WTC11 (cell line): Measurements from ENCODE around the gene ARHGAP40. TPM values are rescaled to one million over a fixed set of nuclear protein-coding genes. Genes with fewer than 3 reads are reported as not detected.

Experiments
- ATAC-seq: fragments of 200-7000 bp; cut with Tn5 transposase; 2 replicates; pipeline ENCODE4 v1.10.0; 2021; ENCODE audit warnings: mild to moderate bottlenecking, moderate library complexity
- CTCF ChIA-PET: fragments of 300-600 bp; sonication (Branson Sonifier 250); formaldehyde crosslinking; loops from one replicate; lab custom pipeline; 2021; ENCODE audit warnings: antibody characterized with exemption; lab: Charles Lee
- POLR2A ChIA-PET: fragments of 350-600 bp; sonication (Branson Sonifier 250); formaldehyde crosslinking; loops from one replicate; lab custom pipeline; 2021; ENCODE audit warnings: antibody characterized with exemption; lab: Charles Lee
- DNase-seq: peaks from one replicate; pipeline ENCODE4 v3.0.0; 2021; ENCODE audit warnings: low spot score
- H3K27ac Mint-ChIP-seq: 2 replicates; pipeline ENCODE4 v1.8.0; 2021; ENCODE audit warnings: mixed read lengths
- H3K27me3 Mint-ChIP-seq: 2 replicates; pipeline ENCODE4 v1.8.0; 2021; ENCODE audit warnings: low read depth, mild to moderate bottlenecking, moderate library complexity, mixed read lengths
- H3K36me3 Mint-ChIP-seq: 2 replicates; pipeline ENCODE4 v1.8.0; 2021; ENCODE audit warnings: mixed read lengths
- H3K4me1 Mint-ChIP-seq: 2 replicates; pipeline ENCODE4 v1.8.0; 2022; ENCODE audit warnings: mixed read lengths
- H3K4me3 Mint-ChIP-seq: 2 replicates; pipeline ENCODE4 v1.8.0; 2021; ENCODE audit warnings: mild to moderate bottlenecking, moderate library complexity, mixed read lengths
- H3K9me3 Mint-ChIP-seq: 2 replicates; pipeline ENCODE4 v1.8.0; 2021; ENCODE audit warnings: mixed read lengths
- CBFB ChIP-seq: sonication (generic); formaldehyde crosslinking; IDR thresholded peaks from 2 replicates; pipeline ENCODE4 v1.8.1; 2022; ENCODE audit warnings: mild to moderate bottlenecking, low read depth, missing genetic modification reagents
- CREM ChIP-seq: sonication (generic); formaldehyde crosslinking; IDR thresholded peaks from 2 replicates; pipeline ENCODE4 v1.8.1; 2022; ENCODE audit warnings: mild to moderate bottlenecking, missing genetic modification reagents, moderate library complexity
- ERG ChIP-seq: fragments of 250-450 bp; sonication (Bioruptor Pico); IDR thresholded peaks from 2 replicates; pipeline ENCODE4 v1.8.0; 2021; ENCODE audit warnings: mild to moderate bottlenecking
- ETV6 ChIP-seq: sonication (generic); formaldehyde crosslinking; IDR thresholded peaks from 2 replicates; pipeline ENCODE4 v1.8.1; 2022; ENCODE audit warnings: mild to moderate bottlenecking, missing genetic modification reagents
- FOXP1 ChIP-seq: sonication (generic); formaldehyde crosslinking; IDR thresholded peaks from 2 replicates; pipeline ENCODE4 v1.8.0; 2022; ENCODE audit warnings: missing genetic modification reagents, mild to moderate bottlenecking, moderate library complexity, borderline replicate concordance
- OVOL2 ChIP-seq: fragments of 250-450 bp; sonication (Bioruptor Pico); IDR thresholded peaks from 2 replicates; pipeline ENCODE4 v1.9.0; 2021; ENCODE audit warnings: mild to moderate bottlenecking, borderline replicate concordance
- RELA ChIP-seq: sonication (generic); formaldehyde crosslinking; IDR thresholded peaks from 2 replicates; pipeline ENCODE4 v1.8.1; 2022; ENCODE audit warnings: missing genetic modification reagents, mild to moderate bottlenecking, borderline replicate concordance
- SMAD4 ChIP-seq: sonication (generic); formaldehyde crosslinking; IDR thresholded peaks from 2 replicates; pipeline ENCODE4 v1.8.0; 2022; ENCODE audit warnings: mild to moderate bottlenecking, missing genetic modification reagents
- TEAD4 ChIP-seq: sonication (generic); formaldehyde crosslinking; IDR thresholded peaks from 2 replicates; pipeline ENCODE4 v1.8.0; 2022; ENCODE audit warnings: mild to moderate bottlenecking, missing genetic modification reagents
- ZNF396 ChIP-seq: fragments of 250-450 bp; sonication (Bioruptor Pico); IDR thresholded peaks from 2 replicates; pipeline ENCODE4 v1.8.0; 2021; ENCODE audit warnings: mild to moderate bottlenecking, moderate library complexity, borderline replicate concordance
- total RNA-seq: library from RNA; stranded (reverse); gene quantifications from 3 replicates; pipeline ENCODE4 v1.2.3, GENCODE V29; 2021
- TF ChIP-seq, protein P1 (sequence below): sonication (generic); formaldehyde crosslinking; conservative IDR thresholded peaks from 2 replicates; pipeline ENCODE4 v1.8.1; 2023; ENCODE audit warnings: mild to moderate bottlenecking, low read depth, missing genetic modification reagents, moderate library complexity
- TF ChIP-seq, protein P2 (sequence below): sonication (generic); formaldehyde crosslinking; IDR thresholded peaks from 2 replicates; pipeline ENCODE4 v1.8.0; 2023; ENCODE audit warnings: mild to moderate bottlenecking, missing genetic modification reagents
- TF ChIP-seq, protein P3 (sequence below): sonication (generic); formaldehyde crosslinking; IDR thresholded peaks from 2 replicates; pipeline ENCODE4 v1.8.1; 2023; ENCODE audit warnings: mild to moderate bottlenecking, moderate library complexity, missing genetic modification reagents

ARHGAP40 gene
- total RNA-seq, 1 experiment from 2014 or later, result 0.72 TPM

DNA sequence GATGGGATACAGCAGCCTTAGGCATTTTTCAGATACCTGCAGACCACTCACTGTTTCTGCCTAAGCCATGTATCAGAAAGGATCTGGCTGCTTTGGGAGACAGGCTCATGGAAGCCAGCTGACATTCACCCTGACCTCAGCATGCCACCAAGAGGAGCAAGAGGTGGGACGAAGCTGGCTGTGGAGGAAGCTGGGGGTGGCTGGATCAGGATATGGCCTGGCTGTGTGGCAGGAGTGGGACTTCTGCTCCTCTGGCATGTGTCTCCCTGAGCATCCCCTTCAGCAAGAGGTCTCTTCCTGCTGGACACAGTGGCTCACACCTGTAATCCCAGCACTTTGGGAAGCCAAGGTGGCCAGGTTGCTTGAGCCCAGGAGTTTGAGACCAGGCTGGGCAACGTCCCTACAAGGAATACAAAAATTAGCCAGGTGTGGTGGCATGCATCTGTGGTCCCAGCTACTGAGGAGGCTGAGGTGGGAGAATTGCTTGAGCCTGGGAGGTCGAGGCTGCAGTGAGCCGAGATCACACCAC is 19.7 kb upstream of the ARHGAP40 start:
- TF ChIP-seq, protein P1, sequence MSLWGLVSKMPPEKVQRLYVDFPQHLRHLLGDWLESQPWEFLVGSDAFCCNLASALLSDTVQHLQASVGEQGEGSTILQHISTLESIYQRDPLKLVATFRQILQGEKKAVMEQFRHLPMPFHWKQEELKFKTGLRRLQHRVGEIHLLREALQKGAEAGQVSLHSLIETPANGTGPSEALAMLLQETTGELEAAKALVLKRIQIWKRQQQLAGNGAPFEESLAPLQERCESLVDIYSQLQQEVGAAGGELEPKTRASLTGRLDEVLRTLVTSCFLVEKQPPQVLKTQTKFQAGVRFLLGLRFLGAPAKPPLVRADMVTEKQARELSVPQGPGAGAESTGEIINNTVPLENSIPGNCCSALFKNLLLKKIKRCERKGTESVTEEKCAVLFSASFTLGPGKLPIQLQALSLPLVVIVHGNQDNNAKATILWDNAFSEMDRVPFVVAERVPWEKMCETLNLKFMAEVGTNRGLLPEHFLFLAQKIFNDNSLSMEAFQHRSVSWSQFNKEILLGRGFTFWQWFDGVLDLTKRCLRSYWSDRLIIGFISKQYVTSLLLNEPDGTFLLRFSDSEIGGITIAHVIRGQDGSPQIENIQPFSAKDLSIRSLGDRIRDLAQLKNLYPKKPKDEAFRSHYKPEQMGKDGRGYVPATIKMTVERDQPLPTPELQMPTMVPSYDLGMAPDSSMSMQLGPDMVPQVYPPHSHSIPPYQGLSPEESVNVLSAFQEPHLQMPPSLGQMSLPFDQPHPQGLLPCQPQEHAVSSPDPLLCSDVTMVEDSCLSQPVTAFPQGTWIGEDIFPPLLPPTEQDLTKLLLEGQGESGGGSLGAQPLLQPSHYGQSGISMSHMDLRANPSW (CRISPR knock-in tag), result no peak
- TF ChIP-seq ETV6 (no peak), FOXP1 (no peak), TEAD4 (no peak), CBFB (CRISPR knock-in tag) (no peak), ZNF396 (CRISPR knock-in tag) (no peak), SMAD4 (no peak), OVOL2 (CRISPR knock-in tag) (no peak), RELA (CRISPR knock-in tag) (no peak)
- Mint-ChIP-seq H3K4me3 (no peak overlapping the region), H3K4me1 (peaks cover 23% of the 10 kb centered on the region), H3K27ac (no peak overlapping the region), H3K36me3 (no peaks in the 10 kb centered on the region), H3K9me3 (no peaks in the 10 kb centered on the region), H3K27me3 (no peaks in the 10 kb centered on the region)
- ChIA-PET CTCF (interaction anchor here (0.6 to 1.3 kb wide), 5 partner anchors 29 to 341 kb away, joined by 3 to 5 read pairs (median 3); no protein-coding TSS in a partner anchor), POLR2A (no interaction called here)
- DNase-seq (no peak), ATAC-seq (no peak)

DNA sequence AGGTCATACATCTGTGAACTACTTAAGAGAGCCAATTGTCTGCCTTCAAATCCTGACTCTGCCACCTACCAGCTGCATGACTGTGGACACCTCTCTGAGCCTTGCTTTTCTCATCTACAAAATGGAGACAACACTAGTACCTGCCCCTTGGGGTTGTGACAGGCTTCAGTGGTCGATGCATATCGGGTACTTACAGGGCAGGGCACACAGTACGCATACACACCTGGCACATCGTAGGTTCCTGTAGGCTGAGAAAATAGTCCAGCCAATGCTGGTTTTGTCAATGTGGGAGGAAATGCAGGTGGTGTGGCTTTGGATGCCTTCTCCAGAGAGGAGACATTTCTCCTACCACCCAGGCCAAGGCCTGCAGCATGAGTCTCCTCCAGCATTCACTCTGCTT is 18.3 kb upstream of the ARHGAP40 start:
- H3K4me3 Mint-ChIP-seq, result no peak overlapping the region
- H3K27ac Mint-ChIP-seq, result no peak overlapping the region
- peaks cover 14% of the 10 kb centered on the region; the same call in 1 of the 2 replicates for H3K4me1 Mint-ChIP-seq
- no peak for TF ChIP-seq CREM (CRISPR knock-in tag)
- TF ChIP-seq, protein P2, sequence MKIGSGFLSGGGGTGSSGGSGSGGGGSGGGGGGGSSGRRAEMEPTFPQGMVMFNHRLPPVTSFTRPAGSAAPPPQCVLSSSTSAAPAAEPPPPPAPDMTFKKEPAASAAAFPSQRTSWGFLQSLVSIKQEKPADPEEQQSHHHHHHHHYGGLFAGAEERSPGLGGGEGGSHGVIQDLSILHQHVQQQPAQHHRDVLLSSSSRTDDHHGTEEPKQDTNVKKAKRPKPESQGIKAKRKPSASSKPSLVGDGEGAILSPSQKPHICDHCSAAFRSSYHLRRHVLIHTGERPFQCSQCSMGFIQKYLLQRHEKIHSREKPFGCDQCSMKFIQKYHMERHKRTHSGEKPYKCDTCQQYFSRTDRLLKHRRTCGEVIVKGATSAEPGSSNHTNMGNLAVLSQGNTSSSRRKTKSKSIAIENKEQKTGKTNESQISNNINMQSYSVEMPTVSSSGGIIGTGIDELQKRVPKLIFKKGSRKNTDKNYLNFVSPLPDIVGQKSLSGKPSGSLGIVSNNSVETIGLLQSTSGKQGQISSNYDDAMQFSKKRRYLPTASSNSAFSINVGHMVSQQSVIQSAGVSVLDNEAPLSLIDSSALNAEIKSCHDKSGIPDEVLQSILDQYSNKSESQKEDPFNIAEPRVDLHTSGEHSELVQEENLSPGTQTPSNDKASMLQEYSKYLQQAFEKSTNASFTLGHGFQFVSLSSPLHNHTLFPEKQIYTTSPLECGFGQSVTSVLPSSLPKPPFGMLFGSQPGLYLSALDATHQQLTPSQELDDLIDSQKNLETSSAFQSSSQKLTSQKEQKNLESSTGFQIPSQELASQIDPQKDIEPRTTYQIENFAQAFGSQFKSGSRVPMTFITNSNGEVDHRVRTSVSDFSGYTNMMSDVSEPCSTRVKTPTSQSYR, result no peak
- TF ChIP-seq, protein P3, sequence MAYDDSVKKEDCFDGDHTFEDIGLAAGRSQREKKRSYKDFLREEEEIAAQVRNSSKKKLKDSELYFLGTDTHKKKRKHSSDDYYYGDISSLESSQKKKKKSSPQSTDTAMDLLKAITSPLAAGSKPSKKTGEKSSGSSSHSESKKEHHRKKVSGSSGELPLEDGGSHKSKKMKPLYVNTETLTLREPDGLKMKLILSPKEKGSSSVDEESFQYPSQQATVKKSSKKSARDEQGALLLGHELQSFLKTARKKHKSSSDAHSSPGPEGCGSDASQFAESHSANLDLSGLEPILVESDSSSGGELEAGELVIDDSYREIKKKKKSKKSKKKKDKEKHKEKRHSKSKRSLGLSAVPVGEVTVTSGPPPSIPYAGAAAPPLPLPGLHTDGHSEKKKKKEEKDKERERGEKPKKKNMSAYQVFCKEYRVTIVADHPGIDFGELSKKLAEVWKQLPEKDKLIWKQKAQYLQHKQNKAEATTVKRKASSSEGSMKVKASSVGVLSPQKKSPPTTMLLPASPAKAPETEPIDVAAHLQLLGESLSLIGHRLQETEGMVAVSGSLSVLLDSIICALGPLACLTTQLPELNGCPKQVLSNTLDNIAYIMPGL, result no peak
- no peaks in the 10 kb centered on the region for H3K9me3 Mint-ChIP-seq
- POLR2A ChIA-PET, result no interaction called here
- no peak for DNase-seq
- H3K27me3 Mint-ChIP-seq, result no peaks in the 10 kb centered on the region
- H3K36me3 Mint-ChIP-seq, result no peaks in the 10 kb centered on the region
- ATAC-seq, result no peak
- CTCF ChIA-PET, result no interaction called here

DNA sequence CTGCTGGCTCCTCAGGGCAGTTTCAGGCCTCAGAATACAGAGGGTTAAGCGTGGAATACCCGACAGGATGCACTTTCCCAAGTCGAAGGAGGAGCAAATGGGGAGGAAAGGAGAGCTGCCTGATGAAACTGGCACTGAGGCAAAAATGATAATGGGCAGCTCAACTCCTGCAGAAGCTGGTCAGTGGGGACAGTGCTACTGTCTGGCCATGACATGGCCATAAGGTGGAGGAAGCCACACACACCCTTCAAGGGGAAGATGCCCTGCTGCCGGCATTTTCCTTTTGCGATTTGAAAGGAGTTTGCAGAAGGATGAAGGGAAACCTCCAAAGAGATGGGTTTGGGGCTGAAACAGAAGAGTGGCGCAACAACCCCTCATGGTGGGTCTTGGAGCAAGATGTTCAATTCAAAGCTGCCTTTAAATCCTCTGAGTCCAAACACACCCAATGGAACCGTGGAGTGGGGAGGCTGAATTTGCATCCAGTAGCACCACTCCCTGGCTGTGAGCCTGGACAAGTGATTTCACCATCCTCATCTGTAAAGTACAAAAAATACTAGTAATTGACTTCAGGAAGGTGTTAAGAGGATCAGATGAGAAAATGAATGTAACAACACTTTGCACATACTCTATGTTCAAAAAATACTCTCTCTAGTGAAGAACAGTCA is 17.4 kb upstream of the ARHGAP40 start:
- DNase-seq (no peak), ATAC-seq (no peak)
- Mint-ChIP-seq H3K4me1 (peaks cover 14% of the 10 kb centered on the region; the same call in 1 of the 2 replicates), H3K4me3 (no peak overlapping the region), H3K36me3 (no peaks in the 10 kb centered on the region), H3K27me3 (no peaks in the 10 kb centered on the region), H3K9me3 (no peaks in the 10 kb centered on the region), H3K27ac (no peak overlapping the region)
- ChIA-PET POLR2A (no interaction called here), CTCF (no interaction called here)
- TF ChIP-seq ERG (CRISPR knock-in tag), result no peak
